ENCODE measurements around the gene COX5B.
"Not testable (repeated sequence)": the region's sequence is repeated elsewhere in the genome, so short reads cannot be mapped to it uniquely, and the experiment has no call there.

The COX5B gene

DNA sequence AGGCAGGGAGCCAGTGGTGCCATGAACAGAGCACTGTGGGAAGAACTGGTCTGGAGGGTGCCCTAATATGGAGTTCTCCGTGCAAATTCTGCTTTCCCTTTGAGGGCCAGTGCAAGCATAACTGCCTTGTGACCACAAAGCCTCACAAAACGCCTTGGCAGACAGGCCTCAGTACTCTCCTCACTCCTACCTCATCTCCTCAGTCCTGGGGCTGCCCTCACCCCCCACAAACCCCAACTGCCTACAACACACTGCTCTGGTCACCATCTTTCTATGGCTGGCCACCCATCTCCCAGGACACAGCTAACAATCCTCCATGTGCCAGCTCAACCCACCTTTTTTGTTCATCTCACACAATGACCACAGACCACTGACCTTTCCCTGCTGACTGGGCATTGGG, 8.9 kb downstream of the COX5B start:
- no peak for DNase-seq

DNA sequence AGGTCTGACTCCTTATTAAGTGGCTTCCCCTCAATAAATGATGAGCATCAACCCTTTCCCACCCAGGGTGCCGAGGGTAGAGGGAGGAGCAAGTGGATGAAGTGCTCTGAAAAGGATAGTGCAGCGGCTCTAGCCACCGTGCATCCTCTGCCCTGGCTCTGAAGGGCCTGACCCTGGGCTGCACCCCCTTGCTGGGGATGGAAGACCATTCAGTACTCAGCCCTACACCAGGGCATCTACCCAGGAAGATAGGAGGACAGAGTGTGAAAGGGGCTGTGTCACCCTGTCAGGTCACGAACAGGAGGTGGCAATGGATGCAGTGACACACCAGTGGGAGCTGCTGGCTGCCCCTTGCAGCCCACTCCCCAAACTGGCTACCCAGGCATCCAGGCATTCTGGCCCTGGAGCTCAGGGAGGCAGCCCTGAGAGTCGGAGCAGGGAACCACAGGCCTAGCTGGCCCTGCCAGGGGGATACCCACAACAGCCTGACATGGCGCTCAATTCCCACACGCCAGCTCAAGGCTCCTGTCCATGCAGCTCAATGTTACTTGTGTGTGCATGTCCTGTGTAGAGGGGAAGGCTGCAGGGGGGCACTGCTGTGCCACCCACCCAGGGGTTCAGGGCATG, 10.4 kb downstream of the COX5B start:
- no peak for DNase-seq

DNA sequence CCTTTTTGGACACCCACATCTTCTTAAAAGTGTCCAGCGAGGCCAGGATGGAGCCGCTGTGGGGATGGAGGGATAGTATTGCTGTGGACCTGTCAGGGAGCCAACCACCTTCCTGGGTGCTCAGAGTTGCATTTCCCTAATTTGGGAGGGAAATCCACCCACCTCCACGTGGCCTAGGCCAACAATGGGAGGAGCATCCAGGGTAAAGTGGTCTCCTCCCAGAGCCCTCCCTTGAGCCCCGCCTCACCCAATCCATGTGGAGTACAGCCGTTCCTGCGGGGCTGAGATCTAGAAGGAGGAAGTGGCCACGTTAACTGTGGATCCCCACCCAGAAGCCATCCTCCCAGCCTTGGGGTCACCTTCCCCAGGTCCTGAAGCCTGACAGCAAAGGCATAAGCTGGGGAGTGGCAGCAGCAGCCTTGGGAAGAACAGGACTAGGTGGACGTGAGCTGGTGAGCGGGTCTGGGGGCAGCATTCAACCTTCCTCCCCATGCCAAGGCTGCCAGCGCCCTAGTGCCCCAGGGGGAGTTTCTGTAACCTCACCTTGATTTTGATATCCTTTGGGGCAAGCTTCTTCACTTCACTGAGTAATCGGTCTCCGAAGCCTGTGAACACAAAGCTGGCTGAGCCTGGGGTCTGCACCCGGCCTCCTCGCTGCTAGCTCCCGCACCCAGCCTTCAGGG, 11.2 kb downstream of the COX5B start:
- DNase-seq = no peak

DNA sequence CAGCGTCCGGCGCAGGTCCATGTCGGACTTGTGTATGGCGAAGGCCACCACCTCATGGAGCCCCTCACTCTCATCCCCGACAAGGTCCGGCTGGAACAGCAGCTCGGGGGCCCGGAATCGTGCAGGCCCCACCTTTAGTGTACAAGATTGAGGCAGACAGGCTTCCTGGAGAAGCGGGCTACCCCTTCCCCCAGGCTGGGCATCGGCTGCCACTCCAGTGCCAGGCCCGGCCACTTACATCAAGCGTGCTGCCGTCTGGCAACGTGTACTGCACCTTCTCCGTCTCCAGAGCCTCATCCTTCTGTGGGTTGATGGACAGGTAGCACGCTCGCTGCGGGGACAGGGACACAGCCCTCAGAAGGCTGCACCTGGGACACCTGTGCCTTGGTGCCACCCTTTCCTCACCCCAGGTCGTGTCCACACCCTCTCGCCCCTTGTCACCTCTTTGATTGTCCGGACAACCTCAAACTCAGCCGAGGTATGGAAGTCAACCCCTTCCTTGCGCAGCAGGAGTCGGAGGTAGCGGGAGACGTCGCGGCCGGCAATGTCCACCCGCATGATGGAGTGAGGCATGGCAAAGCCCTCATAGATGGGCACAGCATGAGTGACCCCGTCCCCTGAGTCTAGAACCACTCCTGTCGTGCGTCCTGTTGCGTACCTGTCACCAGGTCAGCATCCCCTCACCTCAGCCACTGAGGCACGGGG, 12.3 kb downstream of the COX5B start:
- no peak for DNase-seq

DNA sequence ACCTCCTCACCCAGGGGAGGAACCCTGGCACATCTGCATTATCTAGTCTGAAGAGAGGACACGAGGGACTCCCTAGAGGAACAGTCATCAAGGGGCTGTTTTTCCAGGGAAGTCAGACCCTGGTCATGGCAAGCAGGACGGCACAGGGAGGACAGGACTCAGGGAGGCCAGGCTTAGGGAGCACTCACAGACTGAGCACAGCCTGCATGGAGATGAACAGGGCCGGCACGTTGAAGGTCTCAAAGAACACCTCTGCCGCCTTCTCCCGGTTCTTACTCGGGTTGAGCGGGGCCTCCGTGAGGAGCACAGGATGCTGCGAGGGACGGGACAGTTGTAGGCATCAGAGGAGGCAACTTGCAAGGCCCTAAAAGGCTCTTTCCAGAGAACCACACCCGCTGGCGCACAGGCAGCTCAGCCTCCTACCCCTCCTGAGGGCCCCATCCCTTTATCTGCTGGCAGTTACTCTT, 12.9 kb downstream of the COX5B start:
- DNase-seq = no peak

DNA sequence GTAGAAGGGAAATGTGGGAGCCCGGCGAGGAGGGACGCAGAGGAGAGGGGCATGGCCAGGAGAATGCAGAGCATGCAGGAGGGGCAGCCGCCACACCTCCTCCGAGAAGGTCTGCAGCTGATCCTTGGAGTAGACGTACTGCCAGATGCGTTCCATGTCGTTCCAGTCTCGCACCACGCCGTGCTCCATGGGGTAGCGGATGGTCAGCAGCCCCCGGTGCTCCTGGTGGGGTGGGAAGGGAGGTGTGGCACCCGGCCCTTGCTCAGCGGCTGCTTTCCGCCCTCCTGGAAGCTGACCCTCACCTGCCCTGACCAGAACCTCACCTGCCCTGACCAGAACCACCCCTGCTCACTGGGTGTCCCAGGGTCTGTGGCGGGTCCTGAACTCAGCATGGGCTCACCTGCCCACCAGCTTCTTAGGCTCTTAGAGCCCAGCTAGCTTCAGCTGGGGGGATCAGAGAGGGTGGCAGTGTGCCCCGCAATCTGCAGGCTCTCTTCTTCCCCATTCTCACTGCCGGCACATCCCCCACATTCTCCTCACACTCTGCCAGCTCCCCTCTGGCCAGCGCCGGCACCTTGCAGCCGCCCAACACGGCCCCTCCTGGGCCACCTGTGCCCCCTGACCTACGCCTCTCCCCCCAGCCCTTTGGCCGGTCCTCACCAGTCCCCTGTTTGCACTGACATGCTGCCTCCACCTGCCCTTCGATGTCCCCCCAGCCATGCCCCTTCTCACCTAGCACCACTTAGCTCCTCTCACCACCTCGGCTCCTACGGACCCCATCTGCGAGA, 13.6 kb downstream of the COX5B start:
- no peak for DNase-seq

DNA sequence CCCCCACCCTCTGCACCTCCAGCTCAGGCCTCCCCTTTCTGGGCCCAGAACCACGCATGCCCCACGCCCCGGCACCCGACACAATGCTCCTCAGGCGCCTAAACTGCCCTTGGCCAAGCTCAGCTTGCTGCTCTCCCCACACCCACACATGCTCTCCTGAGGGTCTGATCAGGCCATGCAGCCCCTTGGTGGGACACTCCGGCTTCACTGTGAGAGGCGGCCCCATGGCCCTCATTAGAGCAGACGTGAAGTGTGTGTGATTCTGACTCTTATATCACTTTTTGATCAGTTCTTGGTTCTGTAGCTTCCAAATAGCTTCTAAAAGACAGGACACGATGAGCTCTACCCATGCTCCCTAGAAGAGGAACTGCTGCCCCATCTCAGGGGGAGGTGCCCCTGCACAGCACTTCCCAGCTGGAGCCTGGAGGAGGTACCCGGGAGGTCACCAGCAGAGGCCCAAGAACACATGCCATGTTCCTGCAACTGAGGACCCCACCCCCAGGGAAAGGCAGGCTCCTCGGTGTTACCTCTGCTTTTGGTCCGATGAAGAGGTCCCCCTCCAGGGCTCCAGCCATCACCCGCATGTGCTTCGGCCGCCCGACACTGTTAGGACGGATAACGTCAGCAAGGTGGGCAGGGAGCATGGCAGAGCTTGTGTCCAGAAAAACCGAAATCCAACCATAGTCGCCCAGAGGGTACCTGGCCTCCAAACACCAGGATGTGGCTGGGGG, 14.3 kb downstream of the COX5B start:
- no peak for DNase-seq

DNA sequence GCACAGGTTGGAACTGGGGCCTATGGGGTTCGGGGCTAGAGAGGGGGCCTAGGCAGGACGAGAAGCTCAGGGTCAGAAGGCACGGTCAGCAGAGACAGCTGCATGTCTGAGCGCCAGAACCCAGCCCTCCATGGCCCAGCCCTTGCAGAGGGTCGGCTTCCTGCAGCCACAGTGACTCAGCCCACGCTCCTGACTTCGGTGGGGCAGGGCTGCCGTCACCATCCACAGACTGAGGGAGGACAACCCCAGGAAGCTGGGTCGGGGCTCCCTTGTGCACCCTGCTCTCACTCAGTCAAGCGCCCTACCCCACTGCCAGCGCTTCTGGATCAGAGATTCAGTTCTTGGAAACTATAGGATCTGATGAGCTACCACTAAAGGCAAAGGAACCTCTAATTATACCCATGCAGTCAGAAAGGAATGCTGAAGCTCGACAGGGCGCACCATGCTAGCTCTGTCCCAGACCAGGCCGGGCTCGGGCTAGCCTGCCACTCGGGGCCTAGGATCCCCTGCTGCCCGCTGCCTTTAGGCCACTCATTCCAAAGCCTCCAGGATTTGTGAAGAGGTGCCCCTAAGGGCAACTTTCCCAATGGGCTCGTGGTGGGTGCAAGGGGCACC, 15.0 kb downstream of the COX5B start:
- no peak for DNase-seq

DNA sequence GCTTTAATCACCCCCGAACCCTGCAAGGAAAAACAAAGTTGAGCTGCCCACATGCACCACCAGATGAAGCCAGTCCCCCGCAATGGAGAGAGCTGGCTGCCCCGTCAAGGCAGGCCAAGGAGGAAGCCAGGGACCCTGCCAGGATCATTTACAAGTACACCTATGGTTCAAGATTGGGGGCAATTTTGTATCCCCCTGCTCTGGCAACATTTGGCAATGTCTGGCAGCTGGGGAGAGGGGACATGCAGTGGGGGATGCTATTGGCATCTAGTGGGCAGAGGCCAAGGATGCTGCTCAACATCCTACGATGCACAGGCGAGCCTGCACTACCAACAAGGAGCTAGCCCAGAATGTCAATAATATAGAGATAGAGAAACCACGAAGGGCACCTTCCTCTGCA, 16.1 kb downstream of the COX5B start:
- no peak for DNase-seq

DNA sequence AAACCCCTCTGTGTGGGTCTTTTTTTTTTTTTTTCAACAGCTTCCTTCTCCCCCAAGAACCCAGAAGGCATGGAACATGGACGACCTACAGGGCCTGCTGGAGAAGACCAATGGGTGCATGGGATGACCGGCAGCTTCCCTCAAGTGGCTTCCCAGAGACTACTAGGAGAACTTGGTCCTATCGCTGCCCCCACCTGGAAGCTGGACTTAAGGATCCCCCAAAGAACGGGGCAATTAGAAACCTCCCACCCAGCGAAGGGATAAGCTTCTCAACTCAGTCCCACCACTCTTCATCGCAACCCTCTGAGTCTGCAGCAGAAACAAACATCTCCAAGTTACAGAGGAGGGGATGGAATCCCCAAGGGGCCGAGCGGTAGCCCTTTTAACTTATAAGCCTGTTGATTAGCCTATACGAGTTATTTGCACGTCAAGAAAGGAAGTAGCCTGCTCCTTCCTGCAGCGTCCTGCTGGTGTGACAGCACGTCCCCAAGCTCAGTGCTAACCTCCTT, 16.6 kb downstream of the COX5B start:
- no peak for DNase-seq

DNA sequence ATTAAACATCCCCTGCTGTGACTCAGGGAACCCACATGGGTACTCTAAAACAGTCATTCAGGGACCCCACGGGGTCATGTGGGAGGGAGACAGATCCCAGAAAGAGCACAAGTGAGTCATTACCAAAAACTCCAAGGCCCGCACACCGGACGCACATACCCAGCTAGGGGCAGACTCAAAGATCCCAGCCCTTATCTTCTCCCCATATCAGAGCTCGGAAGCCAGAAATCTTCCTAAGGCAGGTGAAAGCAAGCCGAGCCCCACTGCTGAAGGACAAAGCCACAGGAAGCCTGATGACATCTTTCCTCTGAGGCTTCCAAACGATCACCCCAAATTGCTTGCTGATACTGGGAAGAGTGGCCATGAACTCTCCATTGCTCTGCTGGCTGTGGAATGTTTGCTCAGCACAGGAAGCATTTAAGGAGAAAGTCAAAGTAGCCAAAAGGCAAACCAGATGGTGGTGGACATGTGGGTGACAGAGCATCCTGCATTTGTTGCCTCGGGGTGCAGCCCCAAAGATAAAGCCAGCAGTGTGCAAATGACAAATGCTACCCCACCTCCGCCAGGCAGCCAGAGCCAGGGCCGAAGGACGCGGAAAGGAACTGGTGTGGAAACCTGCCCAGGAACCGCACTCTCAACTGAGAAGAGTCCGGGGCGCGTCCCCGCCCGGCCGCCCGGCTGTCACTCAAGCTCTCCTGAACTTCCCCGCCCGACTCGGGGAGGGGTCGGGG, 17.2 kb downstream of the COX5B start:
- peak; percentile 59 for DNase-seq

DNA sequence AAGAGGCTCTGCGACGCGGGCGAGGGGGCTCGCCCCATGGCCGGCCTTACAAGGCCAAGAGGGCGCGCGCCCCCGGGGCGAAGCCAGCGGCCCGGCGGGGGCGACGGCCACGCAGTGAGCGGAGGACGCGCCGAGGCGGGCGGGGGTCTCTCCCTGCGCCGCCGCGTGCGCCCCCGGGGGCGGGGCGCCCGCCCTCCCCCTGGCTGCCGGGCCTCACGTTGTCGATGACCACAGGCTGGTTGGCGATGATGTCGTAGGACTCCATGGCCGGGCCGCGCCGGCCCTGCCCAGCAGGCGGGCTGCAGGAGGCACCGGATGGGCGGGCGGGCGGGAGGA, 17.7 kb downstream of the COX5B start:
- DNase-seq = no peak

DNA sequence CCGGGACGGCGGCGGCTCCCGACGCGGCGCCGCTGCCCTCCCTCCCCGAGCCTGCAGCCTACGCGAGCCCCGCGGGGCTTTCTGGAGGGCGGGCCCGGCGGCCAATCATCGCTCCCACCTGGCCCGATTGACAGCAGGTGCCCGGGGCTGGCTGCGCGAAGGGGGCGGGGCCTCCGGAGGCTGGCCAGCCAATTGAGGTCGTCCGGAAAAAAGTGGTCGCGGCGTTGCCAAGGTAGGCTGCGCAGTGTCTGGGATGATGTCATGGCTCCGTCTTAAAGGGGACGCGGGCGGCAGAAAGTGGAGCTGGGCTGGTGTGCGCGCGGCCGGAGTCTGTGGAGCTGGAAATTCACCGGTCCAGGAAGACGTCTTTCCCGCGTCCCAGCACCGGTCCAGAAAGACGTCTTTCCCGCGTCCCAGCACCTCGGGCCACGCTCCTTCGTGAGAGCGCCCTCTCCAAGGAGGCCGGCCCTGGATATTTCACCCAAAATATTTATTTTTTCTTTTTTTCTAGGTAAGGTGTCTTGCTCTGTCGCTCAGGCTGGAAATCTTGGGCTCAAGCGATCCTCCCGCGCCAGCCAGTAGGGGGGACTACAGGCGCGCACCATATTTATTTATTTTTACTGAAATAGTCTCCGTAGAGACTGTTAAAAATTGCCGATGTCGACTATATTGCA, 18.2 kb downstream of the COX5B start, which contains the start of gene ACTR1B:
TSS of gene ACTR1B (minus strand) at position 83 of the 674 bp plus-strand sequence. CDS start 154 bp downstream, outside the sequence.
- peak; percentile 96 for DNase-seq

DNA sequence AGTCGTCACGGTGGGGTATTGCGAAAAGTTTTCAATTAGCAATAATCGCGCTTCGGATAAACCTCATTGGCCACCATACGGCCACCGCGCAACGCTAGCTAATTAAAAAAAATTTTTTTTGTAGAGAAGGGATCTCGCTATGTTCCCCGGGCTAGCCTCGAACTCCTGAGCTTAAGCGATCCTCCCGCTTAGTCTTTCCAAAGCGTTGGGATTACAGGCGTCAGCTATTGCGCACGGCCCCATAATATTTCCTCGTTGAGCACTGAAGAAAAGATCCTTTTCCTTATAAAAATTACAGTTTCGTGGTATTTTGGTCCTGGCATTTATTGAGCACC, 18.7 kb downstream of the COX5B start:
- peak; percentile 58 for DNase-seq

DNA sequence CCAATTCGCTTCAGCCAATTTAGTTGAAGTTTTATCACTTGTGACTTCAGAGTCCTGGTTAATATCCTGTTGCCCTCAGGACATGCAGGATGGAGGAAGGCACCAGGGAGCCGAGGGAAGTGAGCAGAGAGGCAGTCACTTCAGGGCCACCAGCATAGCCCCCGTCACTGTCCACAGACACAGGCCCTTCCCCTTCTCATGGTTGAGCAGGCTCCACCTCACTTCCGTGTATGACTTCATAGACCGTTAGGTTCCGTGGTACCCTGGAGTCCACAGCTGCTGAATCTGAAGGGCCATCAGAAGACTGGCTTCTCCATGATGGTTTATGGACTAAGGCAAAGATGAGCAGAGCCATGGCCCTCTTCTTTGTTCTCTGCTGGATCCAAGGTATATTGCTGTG, 23.6 kb downstream of the COX5B start, which contains the start of gene C2orf92:
TSS of gene C2orf92 (plus strand) at position 266 of the 400 bp plus-strand sequence. CDS start at position 342, 76 bp downstream.
- no peak for DNase-seq

DNA sequence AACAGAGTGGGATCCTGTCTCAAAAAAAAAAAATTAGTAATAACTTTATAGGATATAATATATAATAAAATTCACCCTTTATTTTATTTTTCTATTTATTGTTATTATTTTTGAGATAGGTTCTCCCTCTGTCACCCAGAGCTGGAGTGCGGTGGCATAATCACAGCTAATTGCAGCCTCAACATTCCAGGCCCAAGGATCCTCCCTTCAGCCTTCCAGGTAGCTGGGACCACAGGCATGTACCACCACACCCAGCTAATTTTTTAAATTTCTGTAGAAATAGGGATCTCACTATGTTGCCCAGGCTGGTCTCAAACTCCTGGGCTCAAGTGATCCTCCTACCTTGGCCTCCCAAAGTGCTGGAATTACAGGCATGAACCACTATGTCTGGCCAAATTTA, 24.6 kb downstream of the COX5B start:
- no peak for DNase-seq

DNA sequence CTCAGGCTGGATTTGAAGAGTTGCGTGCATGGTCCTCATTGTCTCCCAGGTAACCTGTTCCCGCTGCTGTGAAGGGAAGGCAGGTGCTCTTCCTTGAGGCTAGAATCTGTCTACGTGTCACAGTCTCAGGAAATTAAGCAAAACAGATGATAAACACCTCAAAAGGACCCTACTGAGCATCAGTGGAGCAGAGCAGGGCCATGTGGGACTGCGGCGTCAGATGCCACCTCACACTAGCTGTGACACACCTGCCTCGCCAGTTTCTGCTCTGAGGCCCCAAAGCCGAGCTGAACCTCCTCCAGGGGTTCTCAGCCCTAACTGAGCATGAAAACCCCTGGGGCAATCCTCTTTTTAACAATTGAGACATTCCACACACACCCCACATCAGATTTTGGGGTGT, 25.7 kb downstream of the COX5B start:
- no peak for DNase-seq

DNA sequence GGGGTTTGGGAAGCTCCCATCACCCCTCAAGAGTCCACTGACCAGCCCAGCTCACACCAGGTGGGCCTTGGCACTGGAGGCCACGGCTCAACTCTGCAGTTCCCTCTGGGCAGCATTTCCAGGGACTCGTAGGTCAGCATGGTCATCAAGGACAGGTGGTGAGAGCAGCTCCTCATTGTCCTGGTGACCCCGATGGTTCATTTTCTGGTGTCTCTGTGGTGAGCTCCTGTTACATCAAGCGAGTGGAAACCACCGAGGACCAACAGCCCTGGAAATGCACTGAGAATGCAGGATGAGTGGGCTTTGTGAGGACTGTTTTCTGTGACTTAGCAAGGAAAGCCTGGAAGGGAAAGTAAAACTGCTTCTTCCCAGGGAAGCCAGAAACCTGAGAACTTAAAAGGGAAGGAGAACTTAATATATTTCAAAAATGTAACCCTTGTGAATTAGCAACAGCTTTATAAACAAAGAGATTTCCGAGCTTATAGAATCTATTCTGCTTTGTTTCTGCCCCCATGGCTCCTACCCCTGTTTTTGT, 26.8 kb downstream of the COX5B start:
- DNase-seq = not testable (repeated sequence)

DNA sequence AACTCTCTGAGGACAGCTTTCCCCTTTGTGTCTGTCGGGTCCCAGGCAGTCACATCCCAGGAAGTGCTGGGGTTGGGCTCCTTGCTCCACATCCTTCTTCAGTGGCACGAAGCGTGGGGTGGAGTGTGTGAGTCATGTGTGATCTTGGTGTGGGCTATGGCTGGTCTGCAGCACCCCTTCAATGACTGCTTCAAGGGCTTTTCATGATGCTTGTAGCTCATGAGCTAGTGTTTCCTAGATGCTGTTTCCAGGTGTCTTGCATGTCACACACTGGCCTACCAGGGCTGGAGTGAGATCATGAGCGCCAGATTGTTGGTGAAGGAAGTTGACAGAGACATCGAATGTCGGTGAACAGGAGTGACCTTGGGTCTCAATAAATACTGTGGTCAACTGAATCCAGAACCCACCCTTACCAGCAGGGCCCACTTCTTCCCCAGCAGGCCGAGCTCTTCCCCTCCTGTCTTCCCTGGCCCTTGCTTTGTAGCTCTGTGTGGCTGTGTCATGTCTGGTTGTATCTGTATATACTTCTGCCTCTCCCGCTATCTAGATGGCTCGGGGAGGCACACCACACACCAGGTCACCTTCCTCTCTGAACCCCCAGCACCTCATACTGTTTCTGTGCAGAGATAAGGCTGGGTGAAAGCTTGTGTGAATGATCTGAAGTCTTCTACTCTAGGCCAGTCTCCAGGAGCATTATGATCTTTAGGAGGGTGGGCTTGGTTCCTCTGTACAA, 27.5 kb downstream of the COX5B start:
- DNase-seq = no peak

DNA sequence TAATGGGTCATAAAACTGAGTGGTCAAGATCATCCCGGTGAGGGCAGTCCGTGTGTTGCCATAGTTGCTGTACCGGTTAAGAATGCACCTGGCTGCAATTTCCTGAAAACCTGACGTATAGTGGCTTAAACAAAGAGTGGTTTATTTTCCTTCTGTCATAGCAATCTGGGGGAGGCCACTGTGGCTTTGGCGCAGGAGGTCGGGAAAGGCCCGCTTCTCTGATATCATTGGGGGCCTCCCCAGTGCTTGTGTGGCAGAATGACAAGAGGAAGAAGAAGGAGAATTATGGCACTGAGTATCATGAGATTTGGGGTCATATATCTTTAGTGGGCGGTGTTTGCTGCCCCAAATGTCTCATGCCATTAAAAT, 28.0 kb downstream of the COX5B start:
- DNase-seq = no peak

Data from GF-D8 (cell line).